GM12878 (cell line): Measurements from ENCODE around the gene GPBAR1. TPM values are rescaled to one million over a fixed set of nuclear protein-coding genes. Genes with fewer than 3 reads are reported as not detected.

Source experiments
- CHD2 ChIP-seq: IDR thresholded peaks from 2 replicates; pipeline ENCODE4 v1.6.1; 2011; ENCODE audit warnings: low read depth, low read length, improper control_type of control experiment, borderline replicate concordance
- MEF2B ChIP-seq: fragments of 450-650 bp; IDR thresholded peaks from 2 replicates; pipeline ENCODE4 v1.6.1; 2018; ENCODE audit warnings: mild to moderate bottlenecking, moderate library complexity; ENCODE audit not compliant: partially characterized antibody, poor library complexity, severe bottlenecking
- SMAD5 ChIP-seq: IDR thresholded peaks from 2 replicates; pipeline ENCODE4 v1.6.1; 2016; ENCODE audit warnings: antibody characterized with exemption, low read depth
- polyA plus RNA-seq, 11 experiments: library from polyadenylated mRNA; depleted of rRNA in 4 of 11; unstranded in 6 of 11; stranded (reverse) in 5 of 11; fragments of >200 nt; fragmentation: Nextera tagmentation in 4 of 11; fragmentation: Illumina TruSeq in 1 of 11; extraction: Ambion mirVana in 4 of 11; extraction: Trizol in 1 of 11; gene quantifications; 1 replicate in 1 of 11; 2 replicates in 10 of 11; pipeline versions ENCODE4 v1.2.1 to v1.2.3, GENCODE V29; 2011 to 2016; ENCODE audit warnings: inconsistent platforms in 2 of 11, missing spikeins in 2 of 11, low read depth in 1 of 11
- total RNA-seq, 4 experiments: library from RNA; depleted of rRNA in 3 of 4; stranded (reverse); fragments of >200 nt in 3 of 4; fragmentation: Illumina TruSeq in 1 of 4; extraction: Trizol in 1 of 4; gene quantifications; 2 replicates each; pipeline versions ENCODE4 v1.2.1 to v1.2.3, GENCODE V29; 2013 to 2021
- TF ChIP-seq, protein P1 (sequence below): fragments of 450-650 bp; formaldehyde crosslinking; IDR thresholded peaks from 2 replicates; pipeline ENCODE4 v1.5.0; 2022; ENCODE audit warnings: mild to moderate bottlenecking, missing genetic modification characterization
- TF ChIP-seq, protein P2 (sequence below): IDR thresholded peaks from 2 replicates; pipeline ENCODE4 v1.6.1; 2011; ENCODE audit warnings: borderline replicate concordance, low read depth, mild to moderate bottlenecking, moderate library complexity, mixed read lengths, low read length; ENCODE audit not compliant: insufficient read depth; ENCODE audit errors: extremely low read length
- TF ChIP-seq, protein P3 (sequence below): fragments of 450-650 bp; formaldehyde crosslinking; IDR thresholded peaks from 2 replicates; pipeline ENCODE4 v1.4.0; 2022; ENCODE audit warnings: mild to moderate bottlenecking, moderate library complexity

GPBAR1 gene
- total and polyA plus RNA-seq, 10 of the 15 experiments (the other 5 are each of a cell fraction or from before 2014, with no cell fraction given) = 0.03 to 0.36 (median 0.11) TPM; not detected in 3

DNA sequence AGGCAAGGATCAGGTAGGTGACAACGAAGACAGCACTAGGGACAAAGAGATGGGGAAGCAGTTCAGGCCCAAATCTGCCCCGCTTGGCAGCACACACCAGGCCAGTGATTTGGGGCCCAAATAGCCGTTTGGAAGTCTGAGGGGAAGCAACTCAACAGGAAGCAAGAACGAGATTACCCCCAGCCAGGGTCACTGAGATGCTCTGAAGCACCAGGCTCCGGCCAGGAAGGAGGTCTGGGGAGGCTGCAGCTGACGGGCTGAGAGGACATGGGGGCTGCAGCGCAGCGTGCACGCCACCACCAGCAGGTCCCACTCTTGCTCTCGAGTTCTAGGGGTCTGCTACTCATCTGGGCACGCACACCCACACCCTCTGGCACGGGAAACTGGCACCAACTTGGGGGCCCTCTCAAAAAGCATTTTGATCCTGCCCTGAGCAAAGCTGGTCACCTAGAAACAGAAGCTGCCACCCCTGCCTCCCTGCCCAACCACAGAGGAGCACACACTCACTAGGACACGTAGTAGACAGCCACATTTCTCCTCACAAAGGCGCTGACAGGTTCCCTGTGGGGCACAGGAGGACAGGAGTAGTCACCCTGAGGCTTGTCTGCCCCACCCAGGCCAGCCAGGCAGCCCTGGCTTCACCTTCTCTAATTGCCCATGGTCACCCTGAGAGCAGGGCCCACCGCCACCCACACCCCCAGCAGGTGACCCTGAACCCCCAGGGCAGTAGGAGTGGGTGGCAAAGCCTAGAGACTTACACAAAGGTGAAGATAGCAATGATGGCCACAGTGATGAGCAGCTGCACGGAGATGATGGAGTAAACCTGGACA, 17.9 kb downstream of the GPBAR1 start (continued):
- TF ChIP-seq, protein P1, sequence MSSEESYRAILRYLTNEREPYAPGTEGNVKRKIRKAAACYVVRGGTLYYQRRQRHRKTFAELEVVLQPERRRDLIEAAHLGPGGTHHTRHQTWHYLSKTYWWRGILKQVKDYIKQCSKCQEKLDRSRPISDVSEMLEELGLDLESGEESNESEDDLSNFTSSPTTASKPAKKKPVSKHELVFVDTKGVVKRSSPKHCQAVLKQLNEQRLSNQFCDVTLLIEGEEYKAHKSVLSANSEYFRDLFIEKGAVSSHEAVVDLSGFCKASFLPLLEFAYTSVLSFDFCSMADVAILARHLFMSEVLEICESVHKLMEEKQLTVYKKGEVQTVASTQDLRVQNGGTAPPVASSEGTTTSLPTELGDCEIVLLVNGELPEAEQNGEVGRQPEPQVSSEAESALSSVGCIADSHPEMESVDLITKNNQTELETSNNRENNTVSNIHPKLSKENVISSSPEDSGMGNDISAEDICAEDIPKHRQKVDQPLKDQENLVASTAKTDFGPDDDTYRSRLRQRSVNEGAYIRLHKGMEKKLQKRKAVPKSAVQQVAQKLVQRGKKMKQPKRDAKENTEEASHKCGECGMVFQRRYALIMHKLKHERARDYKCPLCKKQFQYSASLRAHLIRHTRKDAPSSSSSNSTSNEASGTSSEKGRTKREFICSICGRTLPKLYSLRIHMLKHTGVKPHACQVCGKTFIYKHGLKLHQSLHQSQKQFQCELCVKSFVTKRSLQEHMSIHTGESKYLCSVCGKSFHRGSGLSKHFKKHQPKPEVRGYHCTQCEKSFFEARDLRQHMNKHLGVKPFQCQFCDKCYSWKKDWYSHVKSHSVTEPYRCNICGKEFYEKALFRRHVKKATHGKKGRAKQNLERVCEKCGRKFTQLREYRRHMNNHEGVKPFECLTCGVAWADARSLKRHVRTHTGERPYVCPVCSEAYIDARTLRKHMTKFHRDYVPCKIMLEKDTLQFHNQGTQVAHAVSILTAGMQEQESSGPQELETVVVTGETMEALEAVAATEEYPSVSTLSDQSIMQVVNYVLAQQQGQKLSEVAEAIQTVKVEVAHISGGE (CRISPR knock-in tag) = no peak
- TF ChIP-seq, protein P2, sequence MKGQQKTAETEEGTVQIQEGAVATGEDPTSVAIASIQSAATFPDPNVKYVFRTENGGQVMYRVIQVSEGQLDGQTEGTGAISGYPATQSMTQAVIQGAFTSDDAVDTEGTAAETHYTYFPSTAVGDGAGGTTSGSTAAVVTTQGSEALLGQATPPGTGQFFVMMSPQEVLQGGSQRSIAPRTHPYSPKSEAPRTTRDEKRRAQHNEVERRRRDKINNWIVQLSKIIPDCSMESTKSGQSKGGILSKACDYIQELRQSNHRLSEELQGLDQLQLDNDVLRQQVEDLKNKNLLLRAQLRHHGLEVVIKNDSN = no peak
- no peak for TF ChIP-seq SMAD5
- no peak for TF ChIP-seq MEF2B
- no peak for TF ChIP-seq CHD2
- TF ChIP-seq, protein P3, sequence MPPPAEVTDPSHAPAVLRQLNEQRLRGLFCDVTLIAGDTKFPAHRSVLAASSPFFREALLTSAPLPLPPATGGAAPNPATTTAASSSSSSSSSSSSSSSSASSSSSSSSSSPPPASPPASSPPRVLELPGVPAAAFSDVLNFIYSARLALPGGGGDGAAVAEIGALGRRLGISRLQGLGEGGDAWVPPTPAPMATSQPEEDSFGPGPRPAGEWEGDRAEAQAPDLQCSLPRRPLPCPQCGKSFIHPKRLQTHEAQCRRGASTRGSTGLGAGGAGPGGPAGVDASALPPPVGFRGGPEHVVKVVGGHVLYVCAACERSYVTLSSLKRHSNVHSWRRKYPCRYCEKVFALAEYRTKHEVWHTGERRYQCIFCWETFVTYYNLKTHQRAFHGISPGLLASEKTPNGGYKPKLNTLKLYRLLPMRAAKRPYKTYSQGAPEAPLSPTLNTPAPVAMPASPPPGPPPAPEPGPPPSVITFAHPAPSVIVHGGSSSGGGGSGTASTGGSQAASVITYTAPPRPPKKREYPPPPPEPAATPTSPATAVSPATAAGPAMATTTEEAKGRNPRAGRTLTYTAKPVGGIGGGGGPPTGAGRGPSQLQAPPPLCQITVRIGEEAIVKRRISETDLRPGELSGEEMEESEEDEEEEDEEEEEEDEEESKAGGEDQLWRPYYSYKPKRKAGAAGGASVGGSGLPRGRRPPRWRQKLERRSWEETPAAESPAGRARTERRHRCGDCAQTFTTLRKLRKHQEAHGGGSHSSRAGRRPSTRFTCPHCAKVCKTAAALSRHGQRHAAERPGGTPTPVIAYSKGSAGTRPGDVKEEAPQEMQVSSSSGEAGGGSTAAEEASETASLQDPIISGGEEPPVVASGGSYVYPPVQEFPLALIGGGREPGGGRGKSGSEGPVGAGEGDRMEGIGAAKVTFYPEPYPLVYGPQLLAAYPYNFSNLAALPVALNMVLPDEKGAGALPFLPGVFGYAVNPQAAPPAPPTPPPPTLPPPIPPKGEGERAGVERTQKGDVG (CRISPR knock-in tag) = no peak
